ENCODE data around the gene MAP2K5. TPM values are rescaled to one million over a fixed set of nuclear protein-coding genes. Genes with fewer than 3 reads are reported as not detected.

Gene MAP2K5
- total RNA-seq, 3 donors from 2014 or later: 26.4 to 36.4 (median 30.3) TPM

DNA sequence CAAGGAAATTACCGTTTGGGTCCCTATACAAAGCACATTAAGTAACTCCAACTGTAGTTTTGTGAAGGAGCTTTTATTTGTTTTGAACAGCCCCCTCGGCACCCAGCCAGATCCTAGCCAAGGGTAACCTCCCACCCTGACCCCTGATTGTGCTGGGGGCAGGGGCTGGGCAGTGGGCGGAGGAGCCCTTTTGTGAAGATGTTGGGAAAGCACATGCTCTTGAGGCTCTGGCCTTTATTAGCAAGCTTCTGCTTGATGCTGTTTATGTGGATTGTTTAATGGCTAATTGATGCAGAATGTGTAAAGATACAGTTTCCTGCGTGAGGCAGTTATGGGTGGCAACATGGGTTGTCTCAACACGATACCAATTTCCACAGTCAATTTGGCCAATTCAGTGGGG is 136.5 kb downstream of the MAP2K5 start:
- no peaks in the 10 kb centered on the region for H3K4me1 ChIP-seq (ENCODE audit: low read depth)
- H3K9me3 ChIP-seq: peaks cover 15% of the 10 kb centered on the region
- ATAC-seq (no peak), DNase-seq (no peak)
- H3K36me3 ChIP-seq (ENCODE audit: low read depth): no peaks in the 10 kb centered on the region
- intact Hi-C loops (cut with DNase I, micrococcal nuclease): no loop called here
- H3K4me3 ChIP-seq: no peak overlapping the region
- TF ChIP-seq, protein P1, sequence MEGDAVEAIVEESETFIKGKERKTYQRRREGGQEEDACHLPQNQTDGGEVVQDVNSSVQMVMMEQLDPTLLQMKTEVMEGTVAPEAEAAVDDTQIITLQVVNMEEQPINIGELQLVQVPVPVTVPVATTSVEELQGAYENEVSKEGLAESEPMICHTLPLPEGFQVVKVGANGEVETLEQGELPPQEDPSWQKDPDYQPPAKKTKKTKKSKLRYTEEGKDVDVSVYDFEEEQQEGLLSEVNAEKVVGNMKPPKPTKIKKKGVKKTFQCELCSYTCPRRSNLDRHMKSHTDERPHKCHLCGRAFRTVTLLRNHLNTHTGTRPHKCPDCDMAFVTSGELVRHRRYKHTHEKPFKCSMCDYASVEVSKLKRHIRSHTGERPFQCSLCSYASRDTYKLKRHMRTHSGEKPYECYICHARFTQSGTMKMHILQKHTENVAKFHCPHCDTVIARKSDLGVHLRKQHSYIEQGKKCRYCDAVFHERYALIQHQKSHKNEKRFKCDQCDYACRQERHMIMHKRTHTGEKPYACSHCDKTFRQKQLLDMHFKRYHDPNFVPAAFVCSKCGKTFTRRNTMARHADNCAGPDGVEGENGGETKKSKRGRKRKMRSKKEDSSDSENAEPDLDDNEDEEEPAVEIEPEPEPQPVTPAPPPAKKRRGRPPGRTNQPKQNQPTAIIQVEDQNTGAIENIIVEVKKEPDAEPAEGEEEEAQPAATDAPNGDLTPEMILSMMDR (IDR thresholded peaks at IDR 0.05): no peak

DNA sequence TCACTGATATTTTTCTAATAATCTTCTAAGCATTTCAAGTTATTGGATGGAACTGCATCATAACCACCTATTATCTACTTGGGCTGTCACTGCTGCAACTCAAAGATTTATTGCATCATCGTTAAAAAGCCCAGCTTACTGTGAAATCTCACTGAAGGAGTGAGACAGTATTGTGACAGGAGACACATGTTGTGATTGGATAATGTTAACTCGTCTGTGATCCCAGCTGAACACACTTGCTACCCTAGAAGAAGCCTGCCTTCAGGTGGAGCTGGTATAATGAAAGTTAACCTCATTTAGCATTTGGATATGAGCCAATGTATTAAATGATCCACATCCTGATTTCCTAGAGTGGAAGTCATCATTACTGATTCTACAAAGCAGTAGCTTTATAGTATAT is 138.1 kb downstream of the MAP2K5 start:
- Histone ChIP-seq H3K9me3 (peaks cover 31% of the 10 kb centered on the region), H3K36me3 (ENCODE audit: low read depth) (no peaks in the 10 kb centered on the region), H3K4me1 (ENCODE audit: low read depth) (no peaks in the 10 kb centered on the region), H3K4me3 (no peak overlapping the region)
- no peak for DNase-seq
- no peak for ATAC-seq
- intact Hi-C loops (cut with DNase I, micrococcal nuclease): no loop called here
- TF ChIP-seq, protein P1 (IDR thresholded peaks at IDR 0.05): no peak

DNA sequence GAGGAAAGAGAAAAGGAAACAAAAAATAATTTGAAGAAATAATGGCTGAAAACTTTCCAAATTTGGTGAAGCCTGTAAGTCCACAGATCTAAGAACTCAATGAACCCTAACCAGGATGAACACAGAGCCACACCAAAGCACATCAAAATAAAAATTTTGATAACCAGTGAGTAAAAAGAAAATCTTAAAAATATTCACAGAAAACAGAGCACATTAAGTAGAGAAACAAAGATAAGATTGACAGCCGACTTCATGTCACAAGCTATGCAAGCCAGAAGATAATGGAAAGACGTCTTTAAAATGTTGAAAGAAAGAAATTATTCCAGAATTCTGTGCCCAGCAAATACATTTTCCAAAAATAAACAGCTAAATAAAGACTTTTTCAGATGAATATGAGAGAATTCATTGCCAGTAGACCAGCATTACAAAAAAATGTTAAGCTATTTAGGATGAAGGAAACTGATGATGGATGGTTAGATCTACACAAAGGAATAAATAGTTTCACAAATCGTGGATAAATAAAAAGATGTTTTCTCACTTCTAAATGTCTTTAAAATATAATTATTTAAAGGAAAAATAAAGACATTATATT is 142.6 kb downstream of the MAP2K5 start:
- intact Hi-C loops (cut with DNase I, micrococcal nuclease): no loop called here
- ATAC-seq (no peak), DNase-seq (no peak)
- Histone ChIP-seq H3K4me1 (ENCODE audit: low read depth) (no peaks in the 10 kb centered on the region), H3K9me3 (peaks cover 34% of the 10 kb centered on the region), H3K4me3 (no peak overlapping the region), H3K36me3 (ENCODE audit: low read depth) (no peaks in the 10 kb centered on the region)
- TF ChIP-seq, protein P1 (IDR thresholded peaks at IDR 0.05): no peak

DNA sequence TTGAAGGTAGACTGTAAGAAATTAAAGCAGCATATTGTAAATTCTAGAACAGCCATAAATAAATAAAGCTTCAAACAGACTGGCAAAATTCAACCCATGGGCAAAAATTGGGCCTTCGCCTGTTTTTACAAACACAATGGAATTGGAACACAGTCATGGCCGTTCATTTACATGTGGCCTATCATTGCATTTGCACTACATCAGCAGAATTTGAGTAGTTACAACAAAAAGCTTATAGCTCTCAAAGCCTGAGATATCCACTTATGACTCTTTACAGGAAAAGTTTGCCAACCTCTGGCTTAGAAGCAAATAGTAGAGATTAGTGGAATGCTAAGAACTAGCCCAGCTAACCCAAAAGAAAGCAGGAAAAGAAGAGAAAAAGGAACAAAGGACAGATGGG is 143.2 kb downstream of the MAP2K5 start:
- TF ChIP-seq, protein P1 (IDR thresholded peaks at IDR 0.05): no peak
- Histone ChIP-seq H3K9me3 (peaks cover 34% of the 10 kb centered on the region), H3K36me3 (ENCODE audit: low read depth) (no peaks in the 10 kb centered on the region), H3K4me3 (no peak overlapping the region), H3K4me1 (ENCODE audit: low read depth) (no peaks in the 10 kb centered on the region)
- ATAC-seq: no peak
- DNase-seq: no peak
- intact Hi-C loops (cut with DNase I, micrococcal nuclease): no loop called here

DNA sequence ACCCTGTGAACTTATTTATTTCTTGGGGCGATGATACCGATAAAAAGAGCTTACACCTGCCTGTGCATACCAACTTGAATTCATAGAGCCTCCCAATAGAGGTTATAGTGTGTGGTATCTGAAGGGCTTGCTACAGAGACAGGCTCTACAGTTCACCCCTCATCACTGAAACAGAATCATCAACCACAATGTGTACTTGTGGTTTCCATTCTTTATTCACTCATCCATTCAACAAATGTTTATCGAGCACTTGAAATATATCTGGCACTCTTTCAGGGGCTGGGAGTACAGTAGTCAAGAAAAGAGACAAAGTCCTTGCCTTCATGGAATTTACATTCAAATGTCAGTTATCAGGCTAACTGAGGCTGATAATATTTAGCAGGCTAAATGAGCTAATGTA is 148.4 kb downstream of the MAP2K5 start:
- TF ChIP-seq, protein P1 (IDR thresholded peaks at IDR 0.05): no peak
- peaks cover under 1% of the 10 kb centered on the region for H3K9me3 ChIP-seq

DNA sequence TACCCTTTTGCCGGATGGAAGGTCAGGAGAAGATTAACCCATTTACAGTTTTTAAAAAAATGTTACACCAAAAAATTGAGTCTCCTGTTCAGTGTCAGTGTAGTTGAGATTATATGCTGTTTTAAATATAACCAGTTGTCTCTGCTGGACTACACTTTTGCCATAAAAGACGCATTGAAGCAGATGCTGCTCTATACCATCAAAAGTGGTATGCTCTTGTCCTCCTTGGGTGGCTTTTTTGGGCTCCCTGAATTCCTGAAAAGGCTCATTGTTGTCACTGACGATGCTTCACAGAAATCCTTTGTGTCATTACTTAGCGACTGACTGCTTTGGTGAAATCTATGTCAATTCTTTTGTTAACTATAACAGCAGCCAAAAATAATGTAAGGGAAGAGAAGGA is 148.9 kb downstream of the MAP2K5 start:
- no peaks in the 10 kb centered on the region for H3K4me1 ChIP-seq (ENCODE audit: low read depth)
- H3K9me3 ChIP-seq: no peaks in the 10 kb centered on the region
- no peaks in the 10 kb centered on the region for H3K36me3 ChIP-seq (ENCODE audit: low read depth)
- ATAC-seq (no peak), DNase-seq (no peak)
- no peak overlapping the region for H3K4me3 ChIP-seq
- intact Hi-C loops (cut with DNase I, micrococcal nuclease): no loop called here
- TF ChIP-seq, protein P1 (IDR thresholded peaks at IDR 0.05): no peak

More for the DNA sequence above, 148.4 kb downstream of the MAP2K5 start:
- DNase-seq (no peak), ATAC-seq (no peak)
- intact Hi-C loops (cut with DNase I, micrococcal nuclease): no loop called here
- Histone ChIP-seq H3K36me3 (ENCODE audit: low read depth) (no peaks in the 10 kb centered on the region), H3K4me1 (ENCODE audit: low read depth) (no peaks in the 10 kb centered on the region), H3K4me3 (no peak overlapping the region)
